ENCODE results near the gene SLC7A4.

The SLC7A4 gene

GRCh38 chr22:20997536-20998257 lies 34.7 kb downstream of the SLC7A4 start:
- Histone ChIP-seq H3K27ac (ENCODE audit: insufficient read depth, low read length, poor library complexity, severe bottlenecking) (no peak overlapping the region), H3K9me3 (ENCODE audit: control insufficient read depth, low read length) (no peaks in the 10 kb centered on the region), H3K4me1 (ENCODE audit: control insufficient read depth, insufficient read depth, low read length, poor library complexity, severe bottlenecking) (peaks cover 18% of the 10 kb centered on the region), H3K27me3 (replicated peaks; ENCODE audit: control insufficient read depth, insufficient read depth, low read length, poor library complexity, severe bottlenecking) (no peaks in the 10 kb centered on the region), H3K4me3 (ENCODE audit: insufficient read depth, low read depth, low read length, poor library complexity, severe bottlenecking) (no peak overlapping the region), H3K36me3 (ENCODE audit: control insufficient read depth, insufficient read depth, low read length) (peaks cover 33% of the 10 kb centered on the region)
- no peak for DNase-seq

- no peaks in the 10 kb centered on the region for H3K9me3 ChIP-seq (ENCODE audit: control insufficient read depth, low read length)
- no peak overlapping the region for H3K4me3 ChIP-seq (ENCODE audit: insufficient read depth, low read depth, low read length, poor library complexity, severe bottlenecking)
- peaks cover 18% of the 10 kb centered on the region for H3K4me1 ChIP-seq (ENCODE audit: control insufficient read depth, insufficient read depth, low read length, poor library complexity, severe bottlenecking)
- no peaks in the 10 kb centered on the region for H3K27me3 ChIP-seq (replicated peaks; ENCODE audit: control insufficient read depth, insufficient read depth, low read length, poor library complexity, severe bottlenecking)
- no peak overlapping the region for H3K27ac ChIP-seq (ENCODE audit: insufficient read depth, low read length, poor library complexity, severe bottlenecking)
- H3K36me3 ChIP-seq (ENCODE audit: control insufficient read depth, insufficient read depth, low read length) = peaks cover 41% of the 10 kb centered on the region
- no peak for DNase-seq
Measured at GRCh38 chr22:20996598-20997535, 35.5 kb downstream of the SLC7A4 start.

- DNase-seq = no peak
- Histone ChIP-seq H3K9me3 (ENCODE audit: control insufficient read depth, low read length) (no peaks in the 10 kb centered on the region), H3K4me3 (ENCODE audit: insufficient read depth, low read depth, low read length, poor library complexity, severe bottlenecking) (no peak overlapping the region), H3K4me1 (ENCODE audit: control insufficient read depth, insufficient read depth, low read length, poor library complexity, severe bottlenecking) (peaks cover 17% of the 10 kb centered on the region), H3K27me3 (replicated peaks; ENCODE audit: control insufficient read depth, insufficient read depth, low read length, poor library complexity, severe bottlenecking) (no peaks in the 10 kb centered on the region), H3K36me3 (ENCODE audit: control insufficient read depth, insufficient read depth, low read length) (peaks cover 45% of the 10 kb centered on the region), H3K27ac (ENCODE audit: insufficient read depth, low read length, poor library complexity, severe bottlenecking) (no peak overlapping the region)
Measured at GRCh38 chr22:20996031-20996410, 36.3 kb downstream of the SLC7A4 start.

- Histone ChIP-seq H3K27me3 (replicated peaks; ENCODE audit: control insufficient read depth, insufficient read depth, low read length, poor library complexity, severe bottlenecking) (no peaks in the 10 kb centered on the region), H3K36me3 (ENCODE audit: control insufficient read depth, insufficient read depth, low read length) (peaks cover 45% of the 10 kb centered on the region), H3K9me3 (ENCODE audit: control insufficient read depth, low read length) (no peaks in the 10 kb centered on the region), H3K4me1 (ENCODE audit: control insufficient read depth, insufficient read depth, low read length, poor library complexity, severe bottlenecking) (peaks cover 11% of the 10 kb centered on the region), H3K27ac (ENCODE audit: insufficient read depth, low read length, poor library complexity, severe bottlenecking) (no peak overlapping the region), H3K4me3 (ENCODE audit: insufficient read depth, low read depth, low read length, poor library complexity, severe bottlenecking) (no peak overlapping the region)
- DNase-seq = no peak
Measured at GRCh38 chr22:20995329-20996030, 36.9 kb downstream of the SLC7A4 start.

GRCh38 chr22:20994902-20995241 lies 37.5 kb downstream of the SLC7A4 start:
- H3K27me3 ChIP-seq (replicated peaks; ENCODE audit: control insufficient read depth, insufficient read depth, low read length, poor library complexity, severe bottlenecking) = no peaks in the 10 kb centered on the region
- H3K36me3 ChIP-seq (ENCODE audit: control insufficient read depth, insufficient read depth, low read length) = peaks cover 40% of the 10 kb centered on the region
- H3K9me3 ChIP-seq (ENCODE audit: control insufficient read depth, low read length) = no peaks in the 10 kb centered on the region
- DNase-seq = no peak
- H3K4me1 ChIP-seq (ENCODE audit: control insufficient read depth, insufficient read depth, low read length, poor library complexity, severe bottlenecking) = peaks cover 5% of the 10 kb centered on the region
- H3K4me3 ChIP-seq (ENCODE audit: insufficient read depth, low read depth, low read length, poor library complexity, severe bottlenecking) = no peak overlapping the region
- no peak overlapping the region for H3K27ac ChIP-seq (ENCODE audit: insufficient read depth, low read length, poor library complexity, severe bottlenecking)

- Histone ChIP-seq H3K27ac (ENCODE audit: insufficient read depth, low read length, poor library complexity, severe bottlenecking) (no peak overlapping the region), H3K4me1 (ENCODE audit: control insufficient read depth, insufficient read depth, low read length, poor library complexity, severe bottlenecking) (no peaks in the 10 kb centered on the region), H3K4me3 (ENCODE audit: insufficient read depth, low read depth, low read length, poor library complexity, severe bottlenecking) (no peak overlapping the region), H3K9me3 (ENCODE audit: control insufficient read depth, low read length) (no peaks in the 10 kb centered on the region), H3K27me3 (replicated peaks; ENCODE audit: control insufficient read depth, insufficient read depth, low read length, poor library complexity, severe bottlenecking) (no peaks in the 10 kb centered on the region), H3K36me3 (ENCODE audit: control insufficient read depth, insufficient read depth, low read length) (peaks cover 34% of the 10 kb centered on the region)
- no peak for DNase-seq
Measured at GRCh38 chr22:20994128-20994901, 38.0 kb downstream of the SLC7A4 start.

- peaks cover 27% of the 10 kb centered on the region for H3K36me3 ChIP-seq (ENCODE audit: control insufficient read depth, insufficient read depth, low read length)
- no peak overlapping the region for H3K4me3 ChIP-seq (ENCODE audit: insufficient read depth, low read depth, low read length, poor library complexity, severe bottlenecking)
- no peak for DNase-seq
- no peaks in the 10 kb centered on the region for H3K9me3 ChIP-seq (ENCODE audit: control insufficient read depth, low read length)
- H3K27me3 ChIP-seq (replicated peaks; ENCODE audit: control insufficient read depth, insufficient read depth, low read length, poor library complexity, severe bottlenecking) = no peaks in the 10 kb centered on the region
- no peaks in the 10 kb centered on the region for H3K4me1 ChIP-seq (ENCODE audit: control insufficient read depth, insufficient read depth, low read length, poor library complexity, severe bottlenecking)
- H3K27ac ChIP-seq (ENCODE audit: insufficient read depth, low read length, poor library complexity, severe bottlenecking) = no peak overlapping the region
Measured at GRCh38 chr22:20993304-20994127, 38.8 kb downstream of the SLC7A4 start.

GRCh38 chr22:20992456-20993303 lies 39.7 kb downstream of the SLC7A4 start:
- no peaks in the 10 kb centered on the region for H3K27me3 ChIP-seq (replicated peaks; ENCODE audit: control insufficient read depth, insufficient read depth, low read length, poor library complexity, severe bottlenecking)
- H3K4me1 ChIP-seq (ENCODE audit: control insufficient read depth, insufficient read depth, low read length, poor library complexity, severe bottlenecking) = no peaks in the 10 kb centered on the region
- H3K27ac ChIP-seq (ENCODE audit: insufficient read depth, low read length, poor library complexity, severe bottlenecking) = no peak overlapping the region
- H3K4me3 ChIP-seq (ENCODE audit: insufficient read depth, low read depth, low read length, poor library complexity, severe bottlenecking) = no peak overlapping the region
- no peak for DNase-seq
- H3K36me3 ChIP-seq (ENCODE audit: control insufficient read depth, insufficient read depth, low read length) = peaks cover 24% of the 10 kb centered on the region
- no peaks in the 10 kb centered on the region for H3K9me3 ChIP-seq (ENCODE audit: control insufficient read depth, low read length)
